ENCODE results near the gene DPP3. TPM values are rescaled to one million over a fixed set of nuclear protein-coding genes. Genes with fewer than 3 reads are reported as not detected.

The DPP3 gene
- polyA plus RNA-seq, 2 of the 4 experiments (the other 2 are of a cell fraction), result 52.2 to 70.5 TPM

- no peak overlapping the region for H3K27ac ChIP-seq
- ATAC-seq (no peak), DNase-seq (ENCODE audit: low read depth in 1 of 2, low spot score in 1 of 2) (no peak), FAIRE-seq (no peak)
- ChIA-PET CTCF (interaction anchor here (0.7 to 2.0 kb wide), 2 partner anchors 9 to 116 kb away, joined by 3 to 4 read pairs; no protein-coding TSS in a partner anchor), POLR2A (no interaction called here)
- H3K9me3 ChIP-seq, result no peaks in the 10 kb centered on the region
- WGBS (ENCODE audit: missing lambda C conversion rate), result 94% methylated on average over 11 of the region's 11 CpGs
- H3K4me1 ChIP-seq, result no peaks in the 10 kb centered on the region
- H3K4me2 ChIP-seq, result no peak overlapping the region
- no peak overlapping the region for H3K4me3 ChIP-seq
- TF ChIP-seq, protein P1, sequence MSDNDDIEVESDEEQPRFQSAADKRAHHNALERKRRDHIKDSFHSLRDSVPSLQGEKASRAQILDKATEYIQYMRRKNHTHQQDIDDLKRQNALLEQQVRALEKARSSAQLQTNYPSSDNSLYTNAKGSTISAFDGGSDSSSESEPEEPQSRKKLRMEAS (IDR thresholded peaks at IDR 0.05), result no peak
- TF ChIP-seq JUNB (IDR thresholded peaks at IDR 0.05) (no peak), FOXS1 (CRISPR knock-in tag; IDR thresholded peaks at IDR 0.05) (no peak), SMC3 (IDR thresholded peaks at IDR 0.05) (no peak), NPAS2 (CRISPR knock-in tag; IDR thresholded peaks at IDR 0.05; ENCODE audit: borderline replicate concordance) (no peak), HOXA7 (CRISPR knock-in tag; IDR thresholded peaks at IDR 0.05) (no peak), USF2 (IDR thresholded peaks at IDR 0.05) (no peak), RARB (CRISPR knock-in tag; IDR thresholded peaks at IDR 0.05) (no peak), PHF8 (IDR thresholded peaks at IDR 0.05; ENCODE audit: borderline replicate concordance, low read depth) (no peak), ZNF302 (CRISPR knock-in tag; IDR thresholded peaks at IDR 0.05) (no peak), NR3C1 (IDR thresholded peaks at IDR 0.05) (no peak), CTCF (IDR thresholded peaks at IDR 0.05) (no peak), POLR2A (IDR thresholded peaks at IDR 0.05; ENCODE audit: low read length) (no peak), EP300 (IDR thresholded peaks at IDR 0.05) (no peak), HMGXB4 (CRISPR knock-in tag; IDR thresholded peaks at IDR 0.05; ENCODE audit: borderline replicate concordance) (no peak), SREBF2 (IDR thresholded peaks at IDR 0.05) (no peak), TFCP2L1 (CRISPR knock-in tag; IDR thresholded peaks at IDR 0.05) (no peak), ESRRA (IDR thresholded peaks at IDR 0.05; ENCODE audit: borderline replicate concordance, low read length) (no peak), KDM1A (IDR thresholded peaks at IDR 0.05; ENCODE audit: low read depth) (no peak), ZC3H11A (IDR thresholded peaks at IDR 0.05) (no peak)
These were observed 43.4 kb downstream of the DPP3 start for GRCh38 chr11:66523611-66524010.

- ATAC-seq (no peak), FAIRE-seq (no peak), DNase-seq (ENCODE audit: low read depth in 1 of 2, low spot score in 1 of 2) (no peak)
- H3K27ac ChIP-seq, result no peak overlapping the region
- ChIA-PET CTCF (interaction anchor here (0.7 kb wide), 1 partner anchor 8 kb away, joined by 3 read pairs; no protein-coding TSS in a partner anchor), POLR2A (no interaction called here)
- no peak overlapping the region for H3K4me3 ChIP-seq
- TF ChIP-seq EHMT2 (IDR thresholded peaks at IDR 0.05; ENCODE audit: low read depth) (no peak), PHF8 (IDR thresholded peaks at IDR 0.05; ENCODE audit: borderline replicate concordance, low read depth) (no peak), RFX5 (IDR thresholded peaks at IDR 0.05) (no peak), MAZ (IDR thresholded peaks at IDR 0.05; ENCODE audit: borderline replicate concordance, low read depth, low read length) (no peak), MAFK (IDR thresholded peaks at IDR 0.05; ENCODE audit: partially characterized antibody) (no peak), TP53 (CRISPR knock-in tag; IDR thresholded peaks at IDR 0.05) (no peak)
- TF ChIP-seq, protein P2, sequence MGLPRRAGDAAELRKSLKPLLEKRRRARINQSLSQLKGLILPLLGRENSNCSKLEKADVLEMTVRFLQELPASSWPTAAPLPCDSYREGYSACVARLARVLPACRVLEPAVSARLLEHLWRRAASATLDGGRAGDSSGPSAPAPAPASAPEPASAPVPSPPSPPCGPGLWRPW (IDR thresholded peaks at IDR 0.05), result no peak
- no peak overlapping the region for H3K4me2 ChIP-seq
- no peaks in the 10 kb centered on the region for H3K9me3 ChIP-seq
- H3K4me1 ChIP-seq, result no peaks in the 10 kb centered on the region
- WGBS (ENCODE audit: missing lambda C conversion rate), result 89% methylated on average over 10 of the region's 10 CpGs
These were observed 44.2 kb downstream of the DPP3 start for GRCh38 chr11:66524304-66525040.

Data from A549 (cell line).